CD14-positive monocyte (primary cell): ENCODE data around the gene S1PR3. TPM values are rescaled to one million over a fixed set of nuclear protein-coding genes. Genes with fewer than 3 reads are reported as not detected.

Experiments
- DNase-seq, 3 donors: peaks; one replicate each; pipeline ENCODE4 v3.0.0-alpha.2; 2011 to 2022
- H2AFZ ChIP-seq: 2 replicates; pipeline ENCODE4 v1.6.0; 2012; ENCODE audit warnings: mild to moderate bottlenecking, low read depth, low read length, inconsistent platforms; ENCODE audit not compliant: insufficient read depth, poor library complexity, severe bottlenecking
- H3K27ac ChIP-seq, 2 donors: 1 replicate in 1 of 2; 2 replicates in 1 of 2; pipeline ENCODE4 v1.5.1; 2012 to 2013; ENCODE audit warnings: low read length in 2 of 2, control low read depth in 1 of 2, inconsistent platforms in 1 of 2, low read depth in 1 of 2, mild to moderate bottlenecking in 1 of 2
- H3K27me3 ChIP-seq, 2 donors: one replicate each; pipeline versions ENCODE4 v1.6.0 to v1.6.1; 2011 to 2013; ENCODE audit warnings: low read length in 2 of 2; ENCODE audit not compliant: control insufficient read depth in 2 of 2, insufficient read depth in 2 of 2
- H3K36me3 ChIP-seq, 2 donors: replicated peaks in 1 of 2; 1 replicate in 1 of 2; 2 replicates in 1 of 2; pipeline versions ENCODE4 v1.5.1 to v1.6.1; 2012 to 2013; ENCODE audit warnings: low read length in 2 of 2, control low read depth in 1 of 2, inconsistent platforms in 1 of 2, mild to moderate bottlenecking in 1 of 2; ENCODE audit not compliant: insufficient read depth in 2 of 2, control insufficient read depth in 1 of 2
- H3K4me1 ChIP-seq, 2 donors: 1 replicate in 1 of 2; 2 replicates in 1 of 2; pipeline versions ENCODE4 v1.5.1 to v1.6.1; 2012 to 2013; ENCODE audit warnings: low read length in 2 of 2, control low read depth in 1 of 2, inconsistent platforms in 1 of 2, mild to moderate bottlenecking in 1 of 2, moderate library complexity in 1 of 2; ENCODE audit not compliant: insufficient read depth in 2 of 2, control insufficient read depth in 1 of 2
- H3K4me2 ChIP-seq: replicated peaks from 2 replicates; pipeline ENCODE3; 2012; ENCODE audit warnings: low read length, moderate library complexity, mild to moderate bottlenecking; ENCODE audit not compliant: poor library complexity, severe bottlenecking; ENCODE audit errors: extremely low read depth
- H3K4me3 ChIP-seq, 3 experiments: fragments of 200-600 bp in 1 of 3; sonication (generic) in 1 of 3; replicated peaks in 1 of 3; 1 replicate in 2 of 3; 2 replicates in 1 of 3; pipeline ENCODE4 v1.5.1; 2011 to 2013; ENCODE audit warnings: low read length in 3 of 3, mild to moderate bottlenecking in 3 of 3, control low read depth in 2 of 3, low read depth in 2 of 3, inconsistent platforms in 1 of 3, moderate library complexity in 1 of 3
- H3K79me2 ChIP-seq: 2 replicates; pipeline ENCODE4 v1.6.0; 2012; ENCODE audit warnings: mild to moderate bottlenecking, control low read depth, inconsistent platforms, low read length, moderate library complexity; ENCODE audit not compliant: insufficient read depth
- H3K9ac ChIP-seq: 2 replicates; pipeline ENCODE4 v1.6.0; 2017; ENCODE audit warnings: low read length, mild to moderate bottlenecking; ENCODE audit not compliant: insufficient read depth, poor library complexity, severe bottlenecking
- H3K9me3 ChIP-seq, 2 donors: replicated peaks in 1 of 2; 1 replicate in 1 of 2; 2 replicates in 1 of 2; pipeline versions ENCODE4 v1.5.1 to v1.6.1; 2012 to 2013; ENCODE audit warnings: low read length in 2 of 2, control low read depth in 1 of 2; ENCODE audit not compliant: control insufficient read depth in 1 of 2, insufficient read depth in 1 of 2
- H4K20me1 ChIP-seq: 2 replicates; pipeline ENCODE4 v1.6.0; 2012; ENCODE audit warnings: mild to moderate bottlenecking, low read length, control low read depth, moderate library complexity; ENCODE audit not compliant: insufficient read depth
- H3K27ac Mint-ChIP-seq, 7 donors: one replicate each; pipeline ENCODE4 v1.8.0; 2020; ENCODE audit warnings: mild to moderate bottlenecking in 7 of 7, mixed read lengths in 7 of 7, moderate library complexity in 6 of 7, inconsistent platforms in 2 of 7
- H3K27me3 Mint-ChIP-seq, 3 donors: one replicate each; pipeline ENCODE4 v1.8.0; 2021 to 2022; ENCODE audit warnings: low read depth in 3 of 3, mild to moderate bottlenecking in 3 of 3, mixed read lengths in 3 of 3, moderate library complexity in 3 of 3, inconsistent platforms in 1 of 3
- H3K36me3 Mint-ChIP-seq, 2 donors: one replicate each; pipeline ENCODE4 v1.8.0; 2020; ENCODE audit warnings: mixed read lengths in 2 of 2, inconsistent platforms in 1 of 2, mild to moderate bottlenecking in 1 of 2
- H3K4me1 Mint-ChIP-seq: one replicate; pipeline ENCODE4 v1.8.0; 2020; ENCODE audit warnings: mild to moderate bottlenecking, mixed read lengths
- H3K4me3 Mint-ChIP-seq, 2 donors: one replicate each; pipeline ENCODE4 v1.8.0; 2020; ENCODE audit warnings: mild to moderate bottlenecking in 2 of 2, mixed read lengths in 2 of 2, moderate library complexity in 1 of 2
- H3K9me3 Mint-ChIP-seq, 7 donors: one replicate each; pipeline ENCODE4 v1.8.0; 2020 to 2022; ENCODE audit warnings: mixed read lengths in 7 of 7, mild to moderate bottlenecking in 6 of 7, moderate library complexity in 6 of 7, inconsistent platforms in 2 of 7
- CTCF ChIP-seq: fragments of 200-600 bp; IDR thresholded peaks from one replicate; pipeline ENCODE4 v1.8.0; 2022; ENCODE audit warnings: antibody characterized with exemption, mild to moderate bottlenecking
- WGBS: methylation state at CpG from one replicate; pipeline ENCODE4 v1.1.5; 2013; ENCODE audit warnings: missing lambda C conversion rate; ENCODE audit not compliant: insufficient coverage; 5-methylcytosine and 5-hydroxymethylcytosine counted together
- intact Hi-C, 2 donors: fragments of 100-400 bp; cut with micrococcal nuclease; formaldehyde crosslinking; loops; one replicate each; pipeline versions ENCODE4 v1.15.0 to v1.15.1; 2023
- polyA plus RNA-seq, 3 donors: library from polyadenylated mRNA; depleted of rRNA in 1 of 3; unstranded in 2 of 3; stranded (reverse) in 1 of 3; fragments of 300-500 nt in 2 of 3; fragments of >200 nt in 1 of 3; fragmentation: Illumina TruSeq in 2 of 3; gene quantifications; 1 replicate in 2 of 3; 2 replicates in 1 of 3; pipeline ENCODE4 v1.2.3, GENCODE V29; 2012 to 2021

Gene S1PR3
- polyA plus RNA-seq, 3 donors, result 28.2 to 59.7 (median 30.6) TPM

- no peak overlapping the region for H3K27ac ChIP-seq
- no peak overlapping the region for H3K9ac ChIP-seq
- H3K4me2 ChIP-seq, result no peak overlapping the region
- H3K27me3 Mint-ChIP-seq, result peaks cover 3 to 7% (median 6%) of the 10 kb centered on the region in 3 donors
- H3K27ac Mint-ChIP-seq, result peak overlapping the region in 1 of 7 donors; percentile 23
- no peak overlapping the region for H3K4me3 ChIP-seq
- no peaks in the 10 kb centered on the region for H4K20me1 ChIP-seq
- intact Hi-C loops, result no loop called here
- H3K79me2 ChIP-seq, result no peaks in the 10 kb centered on the region
- H3K36me3 Mint-ChIP-seq, result peaks cover 0 to 3% of the 10 kb centered on the region in 2 donors
- H3K4me1 ChIP-seq, result no peaks in the 10 kb centered on the region
- no peak overlapping the region for H3K4me3 Mint-ChIP-seq
- peaks cover 7% of the 10 kb centered on the region for H3K4me1 Mint-ChIP-seq
- H3K36me3 ChIP-seq, result no peaks in the 10 kb centered on the region
- DNase-seq, result no peak
- H2AFZ ChIP-seq, result no peak overlapping the region
- TF ChIP-seq CTCF, result no peak
- 79% methylated on average over 3 of the region's 5 CpGs for WGBS
- H3K27me3 ChIP-seq, result no peaks in the 10 kb centered on the region
- peaks cover 0 to 4% (median 2%) of the 10 kb centered on the region in 7 donors for H3K9me3 Mint-ChIP-seq
- H3K9me3 ChIP-seq, result no peaks in the 10 kb centered on the region
These were observed 13.2 kb upstream of the S1PR3 start for GRCh38 chr9:88978034-88978433.

DNA sequence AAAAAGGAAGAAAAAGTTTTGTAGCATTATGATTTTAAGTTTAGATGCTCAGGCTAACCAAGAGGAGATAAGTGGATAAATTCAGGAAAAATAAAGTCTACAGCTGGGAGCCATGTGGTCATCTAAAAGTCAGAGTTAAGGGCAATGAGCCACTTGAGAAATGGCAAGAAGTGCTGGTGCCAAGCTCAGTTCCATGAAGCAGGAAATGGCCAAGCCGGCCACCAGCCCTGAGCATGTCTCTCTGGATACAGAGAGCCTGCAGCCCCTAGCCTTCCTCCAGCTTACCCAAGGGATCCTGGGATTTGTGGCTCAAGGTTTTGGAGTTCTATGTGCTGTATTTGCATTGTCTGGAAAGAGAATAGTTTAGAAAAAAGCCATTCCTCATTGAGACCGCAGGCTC, 12.2 kb upstream of the S1PR3 start:
- H3K9ac ChIP-seq, result no peak overlapping the region
- no peak overlapping the region for H3K4me3 Mint-ChIP-seq
- no peaks in the 10 kb centered on the region for H3K79me2 ChIP-seq
- no peak overlapping the region for H3K4me2 ChIP-seq
- H3K4me3 ChIP-seq, result no peak overlapping the region
- peaks cover 7% of the 10 kb centered on the region for H3K4me1 Mint-ChIP-seq
- H3K4me1 ChIP-seq, result no peaks in the 10 kb centered on the region
- peaks cover 0 to 6% (median 2%) of the 10 kb centered on the region in 7 donors for H3K9me3 Mint-ChIP-seq
- peaks cover 3 to 7% (median 6%) of the 10 kb centered on the region in 3 donors for H3K27me3 Mint-ChIP-seq
- H3K36me3 Mint-ChIP-seq, result peaks cover 0 to 3% of the 10 kb centered on the region in 2 donors
- H3K27me3 ChIP-seq, result no peaks in the 10 kb centered on the region
- intact Hi-C loops, result no loop called here
- no peak overlapping the region for H3K27ac ChIP-seq
- no peak overlapping the region for H3K27ac Mint-ChIP-seq
- DNase-seq, result no peak
- no peaks in the 10 kb centered on the region for H3K9me3 ChIP-seq
- 80% methylated on average over 1 of the region's 2 CpGs for WGBS
- no peaks in the 10 kb centered on the region for H4K20me1 ChIP-seq
- no peak overlapping the region for H2AFZ ChIP-seq
- no peaks in the 10 kb centered on the region for H3K36me3 ChIP-seq
- no peak for TF ChIP-seq CTCF
